GM23338 (cell line): ENCODE results near the gene SCAMP1.

Source experiments
- CTCF ChIP-seq, 2 experiments: fragments of 200-600 bp in 1 of 2; sonication (generic) in 1 of 2; conservative IDR thresholded peaks; 2 replicates each; pipeline versions ENCODE4 v1.5.1 to v1.6.1; 2016 to 2017; ENCODE audit warnings: antibody characterized with exemption in 2 of 2, low read depth in 2 of 2, mild to moderate bottlenecking in 2 of 2, moderate library complexity in 1 of 2
- EZH2phosphoT487 ChIP-seq: fragments of 200-600 bp; sonication (generic); IDR thresholded peaks from one replicate; pipeline ENCODE4 v1.8.1; 2018; ENCODE audit warnings: antibody characterized with exemption; ENCODE audit not compliant: unreplicated experiment
- POLR2AphosphoS5 ChIP-seq: IDR thresholded peaks from 2 replicates; pipeline ENCODE4 v1.6.1; 2016; ENCODE audit warnings: antibody characterized with exemption, low read depth

GRCh38 chr5:78328585-78329173 lies 31.7 kb upstream of the SCAMP1 start:
- TF ChIP-seq CTCF (conservative IDR thresholded peaks at IDR 0.05; ENCODE audit: low read depth in 2 of 2) (no peak), POLR2AphosphoS5 (no peak), EZH2phosphoT487 (no peak)
